Measurements from ENCODE around the gene CD247. TPM values are rescaled to one million over a fixed set of nuclear protein-coding genes. Genes with fewer than 3 reads are reported as not detected.

The CD247 gene
- total and polyA plus RNA-seq, 3 donors from 2014 or later, result 0.47 to 2.5 (median 1.1) TPM

GRCh38 chr1:167450843-167451242, 67.5 kb downstream of the CD247 start:
- Histone ChIP-seq H3K27ac (no peak overlapping the region), H3K27me3 (no peaks in the 10 kb centered on the region), H3K4me3 (no peak overlapping the region), H3K36me3 (ENCODE audit: low read depth, missing control alignments) (no peaks in the 10 kb centered on the region), H3K4me1 (no peaks in the 10 kb centered on the region), H3K9me3 (no peaks in the 10 kb centered on the region)
- no peak for DNase-seq
- WGBS, 2 donors, result 71 to 84% methylated on average over 5 of the region's 5 CpGs
- intact Hi-C loops (cut with DNase I; ENCODE audit: low total_unique reads), result no loop called here
- TF ChIP-seq POLR2A (IDR thresholded peaks at IDR 0.05), result no peak
- no peak for TF ChIP-seq CTCF (IDR thresholded peaks at IDR 0.05)

GRCh38 chr1:167447521-167448136, 70.7 kb downstream of the CD247 start:
- H3K27me3 ChIP-seq, result no peaks in the 10 kb centered on the region
- H3K4me1 ChIP-seq, result no peaks in the 10 kb centered on the region
- no peak for DNase-seq
- H3K27ac ChIP-seq, result no peak overlapping the region
- no peaks in the 10 kb centered on the region for H3K36me3 ChIP-seq (ENCODE audit: low read depth, missing control alignments)
- H3K4me3 ChIP-seq, result no peak overlapping the region
- TF ChIP-seq CTCF (IDR thresholded peaks at IDR 0.05) (no peak), POLR2A (IDR thresholded peaks at IDR 0.05) (no peak)
- no peaks in the 10 kb centered on the region for H3K9me3 ChIP-seq
- 66 to 83% methylated on average over 9 to 10 of the region's 10 CpGs for WGBS, 2 donors
- intact Hi-C loops (cut with DNase I; ENCODE audit: low total_unique reads), result no loop called here

- Histone ChIP-seq H3K9me3 (no peaks in the 10 kb centered on the region), H3K27ac (no peak overlapping the region), H3K36me3 (ENCODE audit: low read depth, missing control alignments) (no peaks in the 10 kb centered on the region), H3K27me3 (no peaks in the 10 kb centered on the region), H3K4me1 (no peaks in the 10 kb centered on the region), H3K4me3 (no peak overlapping the region)
- no peak for DNase-seq
- no peak for TF ChIP-seq CTCF (IDR thresholded peaks at IDR 0.05)
- 81 to 84% methylated on average over 3 of the region's 3 CpGs for WGBS, 2 donors
- intact Hi-C loops (cut with DNase I; ENCODE audit: low total_unique reads), result no loop called here
Observed at GRCh38 chr1:167446966-167447365, 71.4 kb downstream of the CD247 start.

- WGBS, 2 donors, result 96 to 98% methylated on average over 5 of the region's 5 CpGs
- no peak for DNase-seq
- no peaks in the 10 kb centered on the region for H3K27me3 ChIP-seq
- no peak overlapping the region for H3K4me3 ChIP-seq
- no peaks in the 10 kb centered on the region for H3K4me1 ChIP-seq
- no peaks in the 10 kb centered on the region for H3K36me3 ChIP-seq (ENCODE audit: low read depth, missing control alignments)
- H3K27ac ChIP-seq, result no peak overlapping the region
- no peak for TF ChIP-seq CTCF (IDR thresholded peaks at IDR 0.05)
- TF ChIP-seq POLR2A (IDR thresholded peaks at IDR 0.05), result no peak
- intact Hi-C loops (cut with DNase I; ENCODE audit: low total_unique reads), result no loop called here
- H3K9me3 ChIP-seq, result no peaks in the 10 kb centered on the region
Observed at GRCh38 chr1:167443757-167444156, 74.6 kb downstream of the CD247 start.

GRCh38 chr1:167442854-167443565, 75.3 kb downstream of the CD247 start:
- TF ChIP-seq CTCF (IDR thresholded peaks at IDR 0.05) (no peak), POLR2A (IDR thresholded peaks at IDR 0.05) (no peak)
- H3K27me3 ChIP-seq, result no peaks in the 10 kb centered on the region
- 90% methylated on average over 9 of the region's 9 CpGs for WGBS, 2 donors
- H3K9me3 ChIP-seq, result no peaks in the 10 kb centered on the region
- H3K4me3 ChIP-seq, result no peak overlapping the region
- intact Hi-C loops (cut with DNase I; ENCODE audit: low total_unique reads), result no loop called here
- H3K4me1 ChIP-seq, result no peaks in the 10 kb centered on the region
- no peak for DNase-seq
- no peaks in the 10 kb centered on the region for H3K36me3 ChIP-seq (ENCODE audit: low read depth, missing control alignments)
- no peak overlapping the region for H3K27ac ChIP-seq

All from testis (tissue), 3 donors.